ENCODE results near the gene ANK2. TPM values are rescaled to one million over a fixed set of nuclear protein-coding genes. Genes with fewer than 3 reads are reported as not detected.

Gene ANK2
- total RNA-seq, 1 experiment from 2014 or later = 5.6 TPM

- H4K20me1 ChIP-seq (ENCODE audit: insufficient read depth) = no peaks in the 10 kb centered on the region
- ATAC-seq (peak; percentile 65), DNase-seq (ENCODE audit: low read depth, low spot score) (peak; percentile 49)
- TF ChIP-seq CBX3 (IDR thresholded peaks at IDR 0.05; ENCODE audit: low read depth) = peak; percentile 23; the same call in 1 of the 2 replicates
- 0 out of 2 replicates have a peak, but pooled peaks have one; percentile 19 for TF ChIP-seq MAX (IDR thresholded peaks at IDR 0.05)
- peak; percentile 30; the same call in 1 of the 2 replicates for TF ChIP-seq FOSL1 (IDR thresholded peaks at IDR 0.05; ENCODE audit: low read depth)
- no peak for TF ChIP-seq EGR1 (IDR thresholded peaks at IDR 0.05; ENCODE audit: low read depth)
- H3K4me1 ChIP-seq (ENCODE audit: control insufficient read depth in 1 of 2, insufficient read depth in 2 of 2, low read length in 2 of 2) = peaks cover 2 to 8% of the 10 kb centered on the region in 2 experiments; a peak in 2 of 4 replicates
- no TSS peak for BruUV-seq (replicated peaks)
- H3K27ac ChIP-seq (ENCODE audit: low read depth, low read length) = no peak overlapping the region
- no peaks in the 10 kb centered on the region for H3K27me3 ChIP-seq (ENCODE audit: insufficient read depth, low read length)
- no peaks in the 10 kb centered on the region for H3K36me3 ChIP-seq (ENCODE audit: control insufficient read depth in 1 of 2, insufficient read depth in 2 of 2, low read length in 2 of 2)
- H2AFZ ChIP-seq (ENCODE audit: low read depth, low read length, poor library complexity, severe bottlenecking) = no peak overlapping the region
- POLR2A ChIA-PET = no interaction called here
- peak overlapping the region; percentile 24; the same call in 1 of the 2 replicates for H3K4me2 ChIP-seq (ENCODE audit: low read length)
- intact Hi-C loops (cut with micrococcal nuclease) = no loop called here
- no peak overlapping the region for H3K9ac ChIP-seq (ENCODE audit: low read length)
- no peak overlapping the region for H3K4me3 ChIP-seq (replicated peaks in 1 of 2; ENCODE audit: low read depth in 1 of 2, low read length in 2 of 2)
- no peaks in the 10 kb centered on the region for H3K9me3 ChIP-seq (ENCODE audit: control insufficient read depth in 1 of 2, insufficient read depth in 1 of 2, low read depth in 1 of 2, low read length in 2 of 2)
- H3K9me2 ChIP-seq (ENCODE audit: insufficient read depth) = no peaks in the 10 kb centered on the region
- CTCF ChIA-PET = no interaction called here
- H3K79me2 ChIP-seq (ENCODE audit: insufficient read depth, low read length) = no peaks in the 10 kb centered on the region
- RAD21 ChIA-PET (ENCODE audit: low non-redundant PET in 1 of 2, low total read pairs in 2 of 2, uncharacterized antibody in 2 of 2, unreplicated experiment in 2 of 2) = no interaction called here
Measured at GRCh38 chr4:113300471-113300928, 251.0 kb downstream of the ANK2 start.

GRCh38 chr4:113302051-113302450, 252.6 kb downstream of the ANK2 start:
- TF ChIP-seq POLR2A (IDR thresholded peaks at IDR 0.05; ENCODE audit: borderline replicate concordance, extremely low read depth, insufficient read depth, insufficient read length) = no peak
- TF ChIP-seq POLR2AphosphoS5 (IDR thresholded peaks at IDR 0.05; ENCODE audit: low read depth, low read length) = no peak
- no peak for TF ChIP-seq EGR1 (IDR thresholded peaks at IDR 0.05; ENCODE audit: low read depth)
- no peak for TF ChIP-seq ZBTB33 (IDR thresholded peaks at IDR 0.05; ENCODE audit: extremely low read depth, insufficient replicate concordance, low read length)
- TF ChIP-seq SRF (IDR thresholded peaks at IDR 0.05; ENCODE audit: low read depth) = no peak
- no peak for TF ChIP-seq EZH2 (IDR thresholded peaks at IDR 0.05)
- Histone ChIP-seq H4K20me1 (ENCODE audit: insufficient read depth) (no peaks in the 10 kb centered on the region), H3K4me2 (ENCODE audit: low read length) (no peak overlapping the region), H3K9ac (ENCODE audit: low read length) (no peak overlapping the region), H3K4me1 (ENCODE audit: control insufficient read depth in 1 of 2, insufficient read depth in 2 of 2, low read length in 2 of 2) (peaks cover 2 to 8% of the 10 kb centered on the region in 2 experiments; a peak in 2 of 4 replicates), H3K9me2 (ENCODE audit: insufficient read depth) (no peaks in the 10 kb centered on the region), H3K79me2 (ENCODE audit: insufficient read depth, low read length) (no peaks in the 10 kb centered on the region), H2AFZ (ENCODE audit: low read depth, low read length, poor library complexity, severe bottlenecking) (no peak overlapping the region), H3K9me3 (ENCODE audit: control insufficient read depth in 1 of 2, insufficient read depth in 1 of 2, low read depth in 1 of 2, low read length in 2 of 2) (no peaks in the 10 kb centered on the region), H3K27ac (ENCODE audit: low read depth, low read length) (no peak overlapping the region), H3K27me3 (ENCODE audit: insufficient read depth, low read length) (no peaks in the 10 kb centered on the region), H3K4me3 (replicated peaks in 1 of 2; ENCODE audit: low read depth in 1 of 2, low read length in 2 of 2) (no peak overlapping the region), H3K36me3 (ENCODE audit: control insufficient read depth in 1 of 2, insufficient read depth in 2 of 2, low read length in 2 of 2) (no peaks in the 10 kb centered on the region)
- RAD21 ChIA-PET (ENCODE audit: low non-redundant PET in 1 of 2, low total read pairs in 2 of 2, uncharacterized antibody in 2 of 2, unreplicated experiment in 2 of 2) = no interaction called here
- intact Hi-C loops (cut with micrococcal nuclease) = no loop called here
- ATAC-seq = no peak
- BruUV-seq (replicated peaks) = no TSS peak
- POLR2A ChIA-PET = no interaction called here
- CTCF ChIA-PET = no interaction called here
- no peak for DNase-seq (ENCODE audit: low read depth, low spot score)
